CD4-positive, alpha-beta T cell treated with Interleukin-17A for 1 hour (primary cell): ENCODE measurements around the gene RAP1GAP2.

Source experiments
- DNase-seq: peaks from one replicate; pipeline ENCODE4 v3.0.0-alpha.2; 2020

RAP1GAP2 gene

DNA sequence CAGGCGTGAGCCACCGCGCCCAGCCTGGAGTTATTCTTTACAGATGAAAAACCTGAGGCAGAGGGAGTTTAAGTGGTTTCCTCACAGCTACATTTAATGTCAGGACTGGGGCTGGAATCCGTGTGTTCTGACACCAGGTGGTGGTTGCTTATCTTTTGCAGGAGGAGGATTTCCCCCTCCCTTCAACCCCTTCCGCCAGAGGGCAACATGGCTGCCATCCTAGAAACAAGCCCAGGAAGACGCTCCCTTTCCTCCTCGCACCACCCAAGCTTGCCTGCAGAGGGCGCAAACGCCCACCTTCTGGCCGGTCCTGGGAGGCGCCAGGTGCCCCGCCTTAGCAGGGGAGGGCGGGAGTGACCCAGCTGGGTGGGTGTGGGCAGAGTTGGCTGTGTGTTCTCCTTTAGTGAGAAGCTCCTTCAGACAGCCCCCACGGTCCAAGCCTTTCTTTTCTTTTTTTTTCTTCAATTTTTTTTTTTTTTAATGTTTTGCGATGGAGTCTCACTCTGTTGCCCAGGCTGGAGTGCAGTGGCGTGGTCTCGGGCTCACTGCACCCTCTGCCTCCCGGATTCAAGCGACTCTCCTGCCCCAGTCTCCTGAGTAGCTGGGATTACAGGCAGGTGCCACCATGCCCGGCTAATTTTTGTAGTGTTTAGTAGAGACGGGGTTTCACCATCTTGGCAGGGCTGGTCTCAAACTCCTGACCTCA is 9.9 kb upstream of the RAP1GAP2 start:
- peak; percentile 95 for DNase-seq

DNA sequence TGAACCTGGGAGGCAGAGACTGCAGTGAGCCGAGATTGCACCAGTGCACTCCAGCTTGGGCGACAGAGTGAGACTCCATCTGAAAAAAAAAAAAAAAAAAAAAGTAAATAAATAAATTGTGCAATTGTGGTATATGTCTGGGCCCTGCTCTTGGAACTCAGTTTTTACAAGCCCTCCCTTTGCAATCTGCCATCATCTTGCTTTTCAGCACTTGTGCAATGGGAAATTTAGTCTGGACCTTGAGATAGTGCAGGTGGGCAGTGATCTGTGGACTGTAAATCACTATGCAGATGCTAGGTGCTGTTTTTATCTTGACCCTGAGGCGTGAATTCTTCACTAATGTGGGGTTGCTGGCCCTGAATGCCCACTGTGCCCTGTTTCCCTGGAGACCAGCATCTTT is 6.5 kb upstream of the RAP1GAP2 start:
- no peak for DNase-seq

DNA sequence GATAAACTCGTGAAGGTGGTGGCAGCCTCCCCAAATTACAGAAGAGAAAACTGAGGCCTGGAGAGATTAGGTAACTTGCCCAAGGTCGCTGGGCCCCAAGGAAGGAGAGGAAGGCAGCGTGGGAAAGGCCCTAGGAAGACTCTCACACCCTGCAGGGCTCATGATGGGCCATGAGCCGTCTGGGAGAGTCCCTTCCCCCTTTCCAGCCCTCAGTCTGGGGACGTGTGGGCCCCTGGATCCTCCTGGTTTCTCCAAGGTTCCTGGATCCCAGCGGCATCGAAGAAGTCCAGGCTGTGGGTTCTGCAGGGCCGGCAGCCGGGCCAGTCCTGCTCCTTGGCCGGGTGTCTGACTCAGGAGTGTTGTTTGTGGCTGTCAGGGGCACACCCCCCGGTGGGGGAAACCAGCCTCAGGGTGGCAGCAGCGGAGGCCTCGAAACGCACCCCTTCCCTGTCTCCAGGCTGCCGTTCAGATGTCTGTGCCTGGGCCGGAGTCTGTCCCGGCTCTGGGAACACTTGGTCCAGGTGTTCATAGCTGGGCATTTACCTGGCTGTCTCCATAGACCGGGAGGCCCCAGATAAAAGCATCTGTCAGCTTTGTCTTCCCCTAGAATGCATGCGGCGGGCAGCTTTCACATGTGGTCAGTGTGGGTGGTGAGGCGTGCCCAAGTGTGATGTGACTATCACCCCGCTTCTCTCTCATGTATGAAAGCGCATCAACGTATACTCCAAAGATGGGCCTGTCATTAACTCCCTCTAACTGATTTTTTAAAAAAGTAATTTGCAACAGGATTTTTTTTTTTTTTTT is 3.7 kb upstream of the RAP1GAP2 start:
- DNase-seq: peak; percentile 77

- peak; percentile 29 for DNase-seq
Measured at GRCh38 chr17:2794111-2794803, 2.0 kb upstream of the RAP1GAP2 start.

DNA sequence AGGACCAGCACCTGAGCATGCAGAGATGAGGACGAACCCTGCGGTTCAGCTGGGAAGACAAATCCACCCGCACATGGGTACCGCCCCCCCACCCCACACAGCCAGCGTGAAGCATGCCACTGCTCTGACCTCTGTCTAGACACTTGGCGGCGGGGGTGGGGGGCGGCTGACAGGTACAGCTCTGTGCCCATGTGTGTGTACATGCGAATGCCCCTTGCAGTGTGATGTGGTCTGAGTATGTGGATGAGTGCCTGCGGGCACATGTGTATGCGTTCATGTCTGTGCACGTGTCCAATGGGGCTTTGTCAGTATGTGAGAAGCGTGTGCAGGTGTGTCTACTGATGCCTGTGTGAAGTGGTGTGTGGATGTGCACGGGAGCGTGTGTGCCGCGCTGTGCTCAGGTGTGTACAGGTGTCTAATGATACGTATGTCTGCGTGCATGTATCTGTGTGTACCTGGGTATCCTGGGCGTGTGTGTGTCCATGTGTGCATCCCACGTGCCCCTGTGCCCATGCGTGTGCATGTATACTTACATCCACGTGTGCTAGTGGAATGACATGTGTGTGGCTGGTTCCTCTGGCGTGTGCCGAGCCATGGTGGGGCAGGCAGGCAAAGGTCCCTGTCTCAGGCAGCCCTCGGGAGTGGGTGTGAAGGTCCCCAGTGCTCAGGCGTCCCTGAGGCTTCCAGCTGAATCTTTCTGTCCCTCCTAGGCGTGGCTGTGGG is 636 bp upstream of the RAP1GAP2 start:
- DNase-seq: no peak

GRCh38 chr17:2797226-2797625 is 988 bp downstream of the RAP1GAP2 start:
- no peak for DNase-seq

DNA sequence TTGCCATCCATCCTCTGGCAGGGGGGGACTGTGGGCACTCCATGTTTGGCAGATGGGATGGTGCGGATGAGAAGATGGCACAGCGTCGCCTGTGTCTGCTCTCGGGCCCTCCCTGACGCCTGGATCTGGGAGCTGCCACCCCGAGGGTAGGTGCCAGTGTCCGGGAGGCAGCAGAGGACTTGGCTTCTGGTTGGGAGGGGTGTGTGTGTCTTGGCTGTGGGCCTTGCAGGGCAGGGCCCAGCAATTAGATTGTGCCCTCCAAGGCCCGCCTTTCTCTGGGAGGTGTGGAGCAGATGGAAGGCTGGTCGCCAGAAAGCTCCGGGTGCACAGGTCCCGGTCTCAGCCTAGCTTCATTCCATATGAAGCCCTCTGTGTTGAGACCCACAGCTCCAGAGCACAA is 1.4 kb downstream of the RAP1GAP2 start:
- no peak for DNase-seq

- DNase-seq: no peak
Measured at GRCh38 chr17:2798188-2798587, 1.9 kb downstream of the RAP1GAP2 start.

- peak; percentile 31 for DNase-seq
Measured at GRCh38 chr17:2798678-2799077, 2.4 kb downstream of the RAP1GAP2 start.

GRCh38 chr17:2799653-2800052 is 3.4 kb downstream of the RAP1GAP2 start:
- no peak for DNase-seq

DNA sequence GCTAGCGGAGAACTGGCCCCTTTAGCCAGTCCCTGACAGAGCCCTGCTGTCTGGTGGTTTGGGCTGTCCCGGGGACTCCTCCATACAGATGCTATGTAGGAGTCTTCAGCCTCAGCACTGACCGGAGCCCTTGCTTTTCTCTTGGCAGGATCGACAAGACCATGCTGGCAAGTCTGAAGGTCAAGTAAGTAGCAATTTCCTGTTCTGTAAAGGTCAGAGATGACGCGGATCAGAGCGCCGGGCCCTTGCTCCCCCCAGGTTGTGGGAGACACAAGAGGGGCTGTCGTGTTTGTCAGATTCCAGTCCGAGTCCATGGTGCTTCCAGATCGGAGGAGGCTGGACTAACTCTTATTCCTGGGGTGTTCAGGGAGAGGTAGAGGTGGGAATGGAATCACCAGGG is 4.1 kb downstream of the RAP1GAP2 start:
- no peak for DNase-seq

- DNase-seq: no peak
Measured at GRCh38 chr17:2801841-2802240, 5.6 kb downstream of the RAP1GAP2 start.

DNA sequence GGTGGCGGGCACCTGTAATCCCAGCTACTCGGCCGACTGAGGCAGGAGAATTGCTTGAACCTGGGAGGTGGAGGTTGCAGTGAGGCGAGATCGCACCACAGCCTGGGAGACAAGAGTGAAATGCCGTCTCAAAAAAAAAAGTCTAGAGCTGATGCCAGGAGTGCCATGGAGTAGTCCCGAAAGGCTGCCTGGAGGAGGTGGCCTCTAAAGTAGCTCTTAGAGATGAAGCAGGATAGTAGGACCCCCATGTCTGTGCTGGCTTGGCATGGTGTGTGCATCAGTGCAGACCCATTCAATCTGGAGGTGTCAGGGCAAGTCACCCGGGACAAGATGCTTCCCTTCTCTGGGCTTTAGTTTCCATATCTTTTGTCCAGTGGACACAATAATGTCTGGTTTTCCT is 6.3 kb downstream of the RAP1GAP2 start:
- no peak for DNase-seq

GRCh38 chr17:2803386-2803785 is 7.1 kb downstream of the RAP1GAP2 start:
- no peak for DNase-seq

GRCh38 chr17:2803971-2804370 is 7.7 kb downstream of the RAP1GAP2 start:
- DNase-seq: no peak

DNA sequence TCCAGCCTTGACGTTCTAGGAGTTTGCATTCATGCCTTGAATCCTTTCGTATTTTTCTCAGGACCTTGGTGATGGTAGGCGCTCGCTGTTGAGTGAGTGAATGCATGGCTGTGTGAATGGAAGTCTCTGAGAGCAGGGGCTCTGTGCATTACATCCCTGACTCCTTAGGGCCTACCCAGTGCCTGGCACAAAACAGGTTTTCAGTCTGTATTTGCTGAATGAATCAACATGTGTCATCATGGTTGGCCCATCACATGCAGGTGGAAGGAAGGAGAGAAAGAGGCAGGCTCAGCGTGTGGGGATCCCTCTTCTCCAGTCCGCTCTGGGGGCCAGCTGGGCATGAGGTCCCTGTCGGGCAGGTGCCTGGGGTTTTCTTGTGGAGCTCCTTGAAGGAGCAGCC is 8.7 kb downstream of the RAP1GAP2 start:
- no peak for DNase-seq

DNA sequence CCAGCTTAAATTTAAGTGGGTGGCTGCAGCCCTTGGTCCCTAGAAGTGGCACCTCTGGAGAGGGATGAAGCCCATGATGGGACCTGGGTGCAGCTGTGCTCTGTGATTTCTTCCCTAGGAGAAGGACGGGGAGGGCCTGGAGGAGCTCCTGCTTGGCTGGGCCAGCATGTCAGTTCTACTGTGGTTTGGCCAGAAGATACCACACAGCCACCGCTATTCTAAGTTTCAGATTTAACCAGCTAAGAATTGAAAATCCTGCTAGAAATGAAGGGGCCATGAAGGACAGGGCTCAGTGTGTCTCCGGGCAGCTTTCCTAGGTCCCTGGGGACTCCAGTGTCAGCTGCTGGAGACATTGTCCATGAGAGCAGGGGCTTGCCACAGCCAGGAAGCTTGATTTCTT is 9.7 kb downstream of the RAP1GAP2 start:
- no peak for DNase-seq

- DNase-seq: no peak
Measured at GRCh38 chr17:2808367-2809335, 12.4 kb downstream of the RAP1GAP2 start.

GRCh38 chr17:2809337-2809736 is 13.1 kb downstream of the RAP1GAP2 start:
- no peak for DNase-seq

GRCh38 chr17:2814049-2814448 is 17.8 kb downstream of the RAP1GAP2 start:
- no peak for DNase-seq

GRCh38 chr17:2814481-2815341 is 18.5 kb downstream of the RAP1GAP2 start:
- peak; percentile 96 for DNase-seq
